WI38 (cell line): ENCODE measurements around the gene HPSE2.
A peak's percentile ranks its signal among the peaks of the same experiment; 100 is the strongest.

Experiments used
- H3K4me3 ChIP-seq: 2 replicates; pipeline ENCODE4 v1.5.1; 2011; ENCODE audit warnings: low read depth, mild to moderate bottlenecking, control low read depth, low read length
- TF ChIP-seq, protein P1 (sequence below): IDR thresholded peaks from 2 replicates; pipeline ENCODE4 v1.5.1; 2012; ENCODE audit warnings: low read depth, mild to moderate bottlenecking, control low read depth, low read length

HPSE2 gene

GRCh38 chr10:98457721-98458120 is 777.9 kb downstream of the HPSE2 start:
- H3K4me3 ChIP-seq = no peak overlapping the region
- TF ChIP-seq, protein P1, sequence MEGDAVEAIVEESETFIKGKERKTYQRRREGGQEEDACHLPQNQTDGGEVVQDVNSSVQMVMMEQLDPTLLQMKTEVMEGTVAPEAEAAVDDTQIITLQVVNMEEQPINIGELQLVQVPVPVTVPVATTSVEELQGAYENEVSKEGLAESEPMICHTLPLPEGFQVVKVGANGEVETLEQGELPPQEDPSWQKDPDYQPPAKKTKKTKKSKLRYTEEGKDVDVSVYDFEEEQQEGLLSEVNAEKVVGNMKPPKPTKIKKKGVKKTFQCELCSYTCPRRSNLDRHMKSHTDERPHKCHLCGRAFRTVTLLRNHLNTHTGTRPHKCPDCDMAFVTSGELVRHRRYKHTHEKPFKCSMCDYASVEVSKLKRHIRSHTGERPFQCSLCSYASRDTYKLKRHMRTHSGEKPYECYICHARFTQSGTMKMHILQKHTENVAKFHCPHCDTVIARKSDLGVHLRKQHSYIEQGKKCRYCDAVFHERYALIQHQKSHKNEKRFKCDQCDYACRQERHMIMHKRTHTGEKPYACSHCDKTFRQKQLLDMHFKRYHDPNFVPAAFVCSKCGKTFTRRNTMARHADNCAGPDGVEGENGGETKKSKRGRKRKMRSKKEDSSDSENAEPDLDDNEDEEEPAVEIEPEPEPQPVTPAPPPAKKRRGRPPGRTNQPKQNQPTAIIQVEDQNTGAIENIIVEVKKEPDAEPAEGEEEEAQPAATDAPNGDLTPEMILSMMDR = no peak

DNA sequence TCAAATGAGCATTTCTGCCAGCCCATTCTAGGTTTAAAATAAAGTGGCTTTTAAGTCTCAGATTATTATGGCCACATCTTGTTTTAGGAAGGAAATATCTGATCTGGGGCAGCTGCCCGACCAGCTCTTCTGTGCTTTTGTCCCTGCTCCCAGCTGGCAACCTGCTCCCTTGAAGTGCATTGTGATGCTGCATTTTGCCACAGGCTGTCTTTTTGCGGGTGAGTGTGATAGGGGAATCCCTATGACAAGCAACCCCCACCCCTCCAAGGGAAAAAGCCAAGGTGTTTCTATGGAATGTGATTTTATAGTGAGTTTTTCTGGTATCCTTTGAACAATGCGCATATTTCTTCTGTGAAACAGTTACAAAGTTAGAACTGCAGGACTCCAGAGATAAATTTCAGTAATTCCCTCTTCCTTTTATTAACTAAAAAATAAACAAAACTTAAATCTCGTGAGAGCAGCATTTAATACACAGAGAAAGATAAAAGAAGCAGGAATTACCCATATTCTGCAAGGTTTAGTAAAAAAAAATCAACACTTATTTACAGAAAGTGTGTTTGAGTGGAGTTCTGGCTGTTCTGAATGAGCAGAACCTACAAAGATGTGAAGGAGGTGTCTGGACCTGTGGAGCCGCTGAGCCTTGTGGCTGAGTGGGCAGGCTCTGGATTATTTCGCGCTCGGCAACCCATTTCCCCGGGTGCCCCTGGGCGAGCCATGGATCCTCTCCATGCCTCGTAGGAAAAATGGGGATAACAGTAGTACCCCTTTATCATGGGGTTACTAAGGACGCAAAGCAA is 778.8 kb downstream of the HPSE2 start:
- H3K4me3 ChIP-seq = no peak overlapping the region
- TF ChIP-seq, protein P1 = no peak

GRCh38 chr10:98456043-98456570 is 779.5 kb downstream of the HPSE2 start:
- TF ChIP-seq, protein P1 = no peak
- no peak overlapping the region for H3K4me3 ChIP-seq

DNA sequence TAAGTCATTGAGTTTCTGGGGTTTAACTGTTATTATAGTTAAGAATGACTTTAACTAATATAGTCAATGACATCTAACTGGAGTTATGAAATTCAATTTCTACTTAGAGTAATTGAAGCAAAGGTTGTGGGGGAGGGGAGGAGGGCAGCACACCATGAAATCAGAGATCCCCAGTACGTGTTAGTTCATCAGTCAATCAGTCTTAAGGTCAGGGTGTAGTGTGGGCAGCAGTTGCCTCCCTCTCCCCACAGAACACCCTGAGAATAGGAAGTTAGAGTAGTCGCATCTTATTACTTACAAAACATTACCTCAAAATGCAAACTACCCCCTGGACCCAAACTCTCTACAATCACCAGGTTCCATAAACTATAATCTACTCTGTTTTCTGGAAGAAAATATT is 781.9 kb downstream of the HPSE2 start:
- TF ChIP-seq, protein P1 = no peak
- H3K4me3 ChIP-seq = no peak overlapping the region

- TF ChIP-seq, protein P1 = no peak
- H3K4me3 ChIP-seq = no peak overlapping the region
These were observed 785.0 kb downstream of the HPSE2 start for GRCh38 chr10:98450618-98451017.

- H3K4me3 ChIP-seq = no peak overlapping the region
- TF ChIP-seq, protein P1 = no peak
These were observed 786.4 kb downstream of the HPSE2 start for GRCh38 chr10:98449287-98449686.

GRCh38 chr10:98446661-98447221 is 788.9 kb downstream of the HPSE2 start, which contains the start of gene HPS1:
HPS1 (minus strand) TSS chr10:98446935; CDS start chr10:98443240, 3,695 bp downstream.
- peak within 1 kb of the TSS; percentile 84 for H3K4me3 ChIP-seq
- TF ChIP-seq, protein P1 = 0 out of 2 replicates have a peak, but pooled peaks have one; percentile 6
